Endothelial cell of umbilical vein (primary cell): Measurements from ENCODE around the gene VRTN. TPM values are rescaled to one million over a fixed set of nuclear protein-coding genes. Genes with fewer than 3 reads are reported as not detected.

ENCODE experiments used
- BruUV-seq: library from RNA; stranded (reverse); fragments of 400-500 nt; replicated peaks from 2 replicates; lab custom pipeline; 2021; lab: Mats Ljungman, UMichigan
- CTCF ChIA-PET: fragments of 300-600, 350-600 bp; sonication (Branson Sonifier 250); formaldehyde crosslinking; loops from one replicate; lab custom pipeline; 2021; ENCODE audit warnings: antibody characterized with exemption, inconsistent platforms; lab: Charles Lee
- POLR2A ChIA-PET: fragments of 300-600, 350-600 bp; sonication (Branson Sonifier 250); formaldehyde crosslinking; loops from one replicate; lab custom pipeline; 2021; ENCODE audit warnings: antibody characterized with exemption, inconsistent platforms; lab: Charles Lee
- DNase-seq: peaks from one replicate; pipeline ENCODE4 v3.0.0-alpha.2; 2011; ENCODE audit warnings: low read depth, low spot score
- FAIRE-seq: peaks from 2 replicates; lab custom pipeline; 2011; peaks lifted over from hg19 to GRCh38; lab: Jason Lieb, UNC
- H2AFZ ChIP-seq: 2 replicates; pipeline ENCODE4 v1.6.0; 2012; ENCODE audit warnings: low read depth, low read length, control low read depth, inconsistent platforms
- H3K27ac ChIP-seq: 2 replicates; pipeline ENCODE4 v1.5.1; 2011; ENCODE audit warnings: low read depth, mild to moderate bottlenecking, control low read depth, low read length, moderate library complexity; ENCODE audit not compliant: insufficient read depth
- H3K27me3 ChIP-seq, 2 experiments: 2 replicates each; pipeline versions ENCODE4 v1.6.0 to v1.6.1; 2011; ENCODE audit warnings: low read length in 2 of 2, mixed read lengths in 1 of 2; ENCODE audit not compliant: control insufficient read depth in 2 of 2, insufficient read depth in 2 of 2
- H3K36me3 ChIP-seq, 2 experiments: 2 replicates in 1 of 2; 3 replicates in 1 of 2; pipeline ENCODE4 v1.5.1; 2011; ENCODE audit warnings: low read length in 2 of 2, mild to moderate bottlenecking in 1 of 2, moderate library complexity in 1 of 2; ENCODE audit not compliant: control insufficient read depth in 2 of 2, insufficient read depth in 2 of 2; ENCODE audit errors: extremely low read depth in 1 of 2
- H3K4me1 ChIP-seq: 3 replicates; pipeline ENCODE4 v1.5.1; 2011; ENCODE audit warnings: mild to moderate bottlenecking, low read length; ENCODE audit not compliant: control insufficient read depth, insufficient read depth; ENCODE audit errors: extremely low read depth
- H3K4me2 ChIP-seq: 2 replicates; pipeline ENCODE4 v1.6.1; 2011; ENCODE audit warnings: low read length, control low read depth, mixed read lengths; ENCODE audit not compliant: insufficient read depth
- H3K4me3 ChIP-seq, 3 experiments: fragments of 200-600 bp in 1 of 3; sonication (generic), shearing (Covaris generic) in 1 of 3; replicated peaks in 1 of 3; 2 replicates each; pipeline ENCODE4 v1.5.1; 2011 to 2016; ENCODE audit warnings: control low read depth in 3 of 3, low read length in 3 of 3, mild to moderate bottlenecking in 2 of 3, inconsistent platforms in 1 of 3, low read depth in 1 of 3, moderate library complexity in 1 of 3; ENCODE audit not compliant: insufficient read depth in 1 of 3
- H3K79me2 ChIP-seq: 2 replicates; pipeline ENCODE4 v1.6.0; 2012; ENCODE audit warnings: low read length, inconsistent platforms; ENCODE audit not compliant: control insufficient read depth, insufficient read depth
- H3K9ac ChIP-seq: replicated peaks from 2 replicates; pipeline ENCODE3; 2011; ENCODE audit warnings: low read length, control low read depth; ENCODE audit not compliant: insufficient read depth; ENCODE audit errors: extremely low read depth
- H3K9me1 ChIP-seq: replicated peaks from 3 replicates; pipeline ENCODE4 v1.6.0; 2011; ENCODE audit warnings: mild to moderate bottlenecking, low read length; ENCODE audit not compliant: control insufficient read depth, insufficient read depth; ENCODE audit errors: extremely low read depth
- H3K9me3 ChIP-seq: replicated peaks from 2 replicates; pipeline ENCODE4 v1.5.1; 2012; ENCODE audit warnings: low read length, inconsistent platforms; ENCODE audit not compliant: control insufficient read depth, insufficient read depth
- H4K20me1 ChIP-seq: replicated peaks from 2 replicates; pipeline ENCODE3; 2011; ENCODE audit warnings: mild to moderate bottlenecking, low read length; ENCODE audit not compliant: control insufficient read depth, insufficient read depth; ENCODE audit errors: extremely low read depth
- FOS ChIP-seq: IDR thresholded peaks from 2 replicates; pipeline ENCODE4 v1.6.1; 2011; ENCODE audit warnings: mild to moderate bottlenecking, low read length, moderate library complexity, borderline replicate concordance; ENCODE audit not compliant: insufficient read depth
- JUN ChIP-seq: IDR thresholded peaks from 2 replicates; pipeline ENCODE4 v1.6.1; 2011; ENCODE audit warnings: borderline replicate concordance, low read depth; ENCODE audit not compliant: insufficient read length, insufficient read depth
- MYC ChIP-seq: IDR thresholded peaks from one replicate; pipeline ENCODE4 v1.6.1; 2011; ENCODE audit warnings: mild to moderate bottlenecking, low read depth, low read length
- POLR2A ChIP-seq: IDR thresholded peaks from 2 replicates; pipeline ENCODE4 v1.6.1; 2012; ENCODE audit warnings: low read depth, mild to moderate bottlenecking, control low read depth, low read length
- POLR2AphosphoS5 ChIP-seq: IDR thresholded peaks from 2 replicates; pipeline ENCODE4 v1.6.1; 2012; ENCODE audit warnings: low read depth, mild to moderate bottlenecking, control low read depth, low read length, moderate library complexity; ENCODE audit not compliant: insufficient read depth
- dilution Hi-C: fragments of 300-500 bp; cut with MboI; formaldehyde crosslinking; loops from one replicate; pipeline ENCODE4 v1.15.0; 2019; ENCODE audit warnings: low sequenced_read_pairs; ENCODE audit not compliant: extremely low pct_ligation_motif_present
- intact Hi-C: fragments of 100-400 bp; cut with micrococcal nuclease; formaldehyde crosslinking; loops from one replicate; pipeline ENCODE4 v1.10.0; 2022
- polyA plus RNA-seq, 4 experiments: library from polyadenylated mRNA; depleted of rRNA in 3 of 4; stranded (reverse) in 3 of 4; unstranded in 1 of 4; fragments of >200 nt; gene quantifications; 2 replicates each; pipeline versions ENCODE4 v1.2.1 to v1.2.3, GENCODE V29; 2011 to 2012; ENCODE audit warnings: missing spikeins in 1 of 4
- total RNA-seq: library from RNA; stranded (reverse); gene quantifications from 2 replicates; pipeline ENCODE4 v1.2.3, GENCODE V29; 2021
- TF ChIP-seq, protein P1 (sequence below): IDR thresholded peaks from 2 replicates; pipeline ENCODE4 v1.6.1; 2011; ENCODE audit not compliant: insufficient read depth, insufficient read length
- TF ChIP-seq, protein P2 (sequence below), 2 donors: IDR thresholded peaks; 1 replicate in 1 of 2; 2 replicates in 1 of 2; pipeline ENCODE4 v1.5.1; 2011; ENCODE audit warnings: low read length in 2 of 2, mild to moderate bottlenecking in 2 of 2, moderate library complexity in 2 of 2, control low read depth in 1 of 2, inconsistent platforms in 1 of 2, low read depth in 1 of 2; ENCODE audit not compliant: insufficient read depth in 1 of 2; ENCODE audit errors: extremely low read depth in 1 of 2

VRTN gene
- total and polyA plus RNA-seq, 2 donors (not counting 3 experiments of a cell fraction or from before 2014, with no cell fraction given): 0.03 TPM; not detected in 1

DNA sequence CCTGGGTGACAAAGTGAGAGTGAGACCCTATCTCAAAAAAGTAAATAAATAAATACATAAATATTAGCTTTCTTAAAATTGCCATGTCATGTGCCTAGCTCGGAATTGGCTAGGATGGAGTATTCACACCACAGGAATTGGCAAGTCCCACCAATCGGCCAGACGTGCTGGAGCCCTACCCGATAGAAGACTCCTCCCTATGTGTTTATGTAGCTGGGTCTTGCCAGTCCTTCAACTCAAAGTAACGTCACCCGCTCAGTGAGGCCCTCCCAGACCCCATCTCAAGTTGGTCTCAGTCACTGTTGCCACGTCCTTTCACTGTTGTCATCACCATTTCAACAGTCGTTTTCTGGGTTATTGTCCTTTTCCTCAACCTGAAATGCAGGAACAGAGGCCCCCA, 20.2 kb downstream of the VRTN start:
- H3K4me2 ChIP-seq: no peak overlapping the region
- POLR2A ChIA-PET: no interaction called here
- H3K27ac ChIP-seq: no peak overlapping the region
- no peaks in the 10 kb centered on the region for H3K9me3 ChIP-seq
- TF ChIP-seq FOS (no peak), POLR2AphosphoS5 (no peak)
- TF ChIP-seq, protein P1, sequence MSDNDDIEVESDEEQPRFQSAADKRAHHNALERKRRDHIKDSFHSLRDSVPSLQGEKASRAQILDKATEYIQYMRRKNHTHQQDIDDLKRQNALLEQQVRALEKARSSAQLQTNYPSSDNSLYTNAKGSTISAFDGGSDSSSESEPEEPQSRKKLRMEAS: no peak
- no TSS peak for BruUV-seq
- FAIRE-seq (no peak), DNase-seq (no peak)
- H3K4me1 ChIP-seq: no peaks in the 10 kb centered on the region
- H2AFZ ChIP-seq: no peak overlapping the region
- H4K20me1 ChIP-seq: no peaks in the 10 kb centered on the region
- H3K9ac ChIP-seq: no peak overlapping the region
- H3K79me2 ChIP-seq: no peaks in the 10 kb centered on the region
- H3K9me1 ChIP-seq: no peaks in the 10 kb centered on the region
- dilution Hi-C loops (no loop called here), intact Hi-C loops (no loop called here)
- no peaks in the 10 kb centered on the region for H3K27me3 ChIP-seq
- H3K36me3 ChIP-seq: no peaks in the 10 kb centered on the region
- H3K4me3 ChIP-seq: no peak overlapping the region
- CTCF ChIA-PET: interaction anchor here (0.8 kb wide), 1 partner anchor 110 kb away, joined by 3 read pairs; no protein-coding TSS in a partner anchor

DNA sequence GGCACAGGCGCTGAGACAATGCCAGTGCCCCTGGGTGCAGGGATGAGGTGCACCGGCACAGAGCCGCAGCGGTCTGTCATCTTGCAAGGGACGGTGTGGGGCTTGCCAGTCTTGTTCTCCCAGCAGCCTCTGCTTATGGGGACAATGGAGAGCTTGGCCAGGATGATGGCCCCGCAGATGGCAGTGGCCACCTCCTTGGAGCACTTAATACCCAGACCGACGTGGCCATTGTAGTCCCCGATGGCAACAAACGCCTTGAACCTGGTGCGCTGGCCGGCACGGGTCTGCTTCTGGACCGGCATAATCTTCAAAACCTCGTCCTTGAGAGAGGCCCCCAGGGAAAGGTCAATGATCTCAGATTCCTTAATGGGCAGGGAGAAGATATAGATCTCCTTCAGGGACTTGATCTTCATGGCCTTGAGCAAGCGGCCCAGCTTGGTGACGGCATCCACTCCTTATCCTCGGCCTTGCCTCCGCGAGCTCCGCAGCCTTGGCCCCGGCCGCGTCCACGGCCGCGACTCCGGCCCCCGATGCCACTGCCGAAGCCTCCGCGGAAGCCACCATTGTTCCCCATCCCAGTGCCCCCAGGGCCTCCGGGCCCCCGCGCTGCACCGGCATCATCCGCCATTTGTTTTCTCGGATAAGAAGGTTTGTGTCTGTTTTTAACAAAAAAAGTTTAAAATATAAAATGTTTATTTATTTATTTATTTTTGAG, 29.9 kb downstream of the VRTN start:
- Histone ChIP-seq H3K27ac (no peak overlapping the region), H3K4me2 (no peak overlapping the region), H3K9me3 (no peaks in the 10 kb centered on the region), H3K36me3 (no peaks in the 10 kb centered on the region), H3K27me3 (peaks cover 0 to 3% of the 10 kb centered on the region in 2 experiments), H4K20me1 (no peaks in the 10 kb centered on the region), H3K9me1 (no peaks in the 10 kb centered on the region), H2AFZ (no peak overlapping the region), H3K9ac (no peak overlapping the region), H3K4me3 (no peak overlapping the region), H3K79me2 (no peaks in the 10 kb centered on the region), H3K4me1 (no peaks in the 10 kb centered on the region)
- intact Hi-C loops: no loop called here
- no peak for TF ChIP-seq JUN
- TF ChIP-seq POLR2A: no peak
- TF ChIP-seq, protein P2, sequence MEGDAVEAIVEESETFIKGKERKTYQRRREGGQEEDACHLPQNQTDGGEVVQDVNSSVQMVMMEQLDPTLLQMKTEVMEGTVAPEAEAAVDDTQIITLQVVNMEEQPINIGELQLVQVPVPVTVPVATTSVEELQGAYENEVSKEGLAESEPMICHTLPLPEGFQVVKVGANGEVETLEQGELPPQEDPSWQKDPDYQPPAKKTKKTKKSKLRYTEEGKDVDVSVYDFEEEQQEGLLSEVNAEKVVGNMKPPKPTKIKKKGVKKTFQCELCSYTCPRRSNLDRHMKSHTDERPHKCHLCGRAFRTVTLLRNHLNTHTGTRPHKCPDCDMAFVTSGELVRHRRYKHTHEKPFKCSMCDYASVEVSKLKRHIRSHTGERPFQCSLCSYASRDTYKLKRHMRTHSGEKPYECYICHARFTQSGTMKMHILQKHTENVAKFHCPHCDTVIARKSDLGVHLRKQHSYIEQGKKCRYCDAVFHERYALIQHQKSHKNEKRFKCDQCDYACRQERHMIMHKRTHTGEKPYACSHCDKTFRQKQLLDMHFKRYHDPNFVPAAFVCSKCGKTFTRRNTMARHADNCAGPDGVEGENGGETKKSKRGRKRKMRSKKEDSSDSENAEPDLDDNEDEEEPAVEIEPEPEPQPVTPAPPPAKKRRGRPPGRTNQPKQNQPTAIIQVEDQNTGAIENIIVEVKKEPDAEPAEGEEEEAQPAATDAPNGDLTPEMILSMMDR (IDR thresholded peaks at IDR 0.05; ENCODE audit: extremely low read depth in 1 of 2, insufficient read depth in 1 of 2, low read depth in 1 of 2, low read length in 2 of 2): no peak
- no peak for TF ChIP-seq MYC
- TF ChIP-seq POLR2AphosphoS5: no peak
- BruUV-seq: no TSS peak
- ChIA-PET POLR2A (no interaction called here), CTCF (no interaction called here)
- FAIRE-seq: no peak
- DNase-seq: no peak
- dilution Hi-C loops: no loop called here
